T-helper 1 cell (primary cell): ENCODE data around the gene GPRC5C.

ENCODE experiments used
- DNase-seq, 5 donors: peaks; one replicate each; pipeline ENCODE4 v3.0.0-alpha.2; 2012 to 2020

The GPRC5C gene

DNA sequence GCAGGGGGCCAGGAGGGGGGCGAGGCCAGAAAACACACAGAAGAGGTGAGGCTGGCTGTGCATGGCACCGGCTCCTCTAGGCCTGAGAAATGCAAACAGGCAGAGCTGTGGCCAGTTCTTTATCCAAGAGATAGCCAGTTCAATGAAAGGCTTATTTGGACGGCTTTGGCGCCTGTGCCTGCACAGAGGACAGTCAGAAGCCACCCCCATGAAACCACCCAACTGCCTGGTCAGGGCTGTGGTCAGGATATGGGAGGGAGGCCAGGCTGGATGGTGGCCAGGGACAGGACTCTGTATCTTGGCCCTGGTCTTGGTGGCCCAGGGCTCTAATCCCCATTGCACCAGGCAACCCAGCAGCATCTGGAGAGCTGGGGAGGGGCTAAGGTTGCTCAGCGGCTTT is 24.5 kb upstream of the GPRC5C start:
- no peak for DNase-seq

DNA sequence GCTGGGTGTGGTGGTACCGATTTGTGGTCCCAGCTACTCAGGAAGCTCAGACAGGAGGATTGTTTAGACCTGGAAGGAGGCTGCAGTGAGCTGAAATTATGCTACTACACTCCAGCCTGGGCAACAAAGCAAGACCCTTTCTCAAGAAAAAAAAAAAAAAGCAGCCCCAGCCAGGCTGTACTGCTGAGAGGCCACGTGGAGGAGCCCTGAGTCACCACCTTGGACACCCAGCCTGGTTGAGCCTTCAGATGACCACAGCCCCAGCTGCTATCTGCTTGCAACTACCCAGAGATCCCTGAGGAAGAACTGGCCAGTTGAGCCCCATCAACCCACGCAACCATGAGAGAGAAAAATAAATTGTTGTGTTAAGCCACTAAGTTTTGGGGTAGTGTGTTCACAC is 23.6 kb upstream of the GPRC5C start:
- no peak for DNase-seq

DNA sequence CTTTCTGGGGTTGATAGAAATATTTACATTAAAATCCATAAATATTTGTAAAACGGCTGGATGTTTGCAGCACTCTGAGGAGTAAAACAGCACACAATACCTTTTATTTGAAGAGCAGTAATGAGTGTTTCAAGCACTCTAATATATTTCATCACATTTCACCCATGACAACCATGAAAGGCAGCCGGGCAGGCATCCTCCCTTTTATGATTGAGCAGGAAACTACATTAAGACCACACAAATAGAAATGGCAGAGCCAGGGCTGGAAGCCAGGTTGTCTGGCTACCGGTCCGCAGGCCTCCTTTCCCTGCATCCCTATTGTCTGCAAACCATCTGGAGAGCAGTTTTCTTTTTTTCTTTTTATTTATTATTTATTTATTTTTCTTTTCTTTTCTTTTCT is 23.1 kb upstream of the GPRC5C start:
- no peak for DNase-seq

DNA sequence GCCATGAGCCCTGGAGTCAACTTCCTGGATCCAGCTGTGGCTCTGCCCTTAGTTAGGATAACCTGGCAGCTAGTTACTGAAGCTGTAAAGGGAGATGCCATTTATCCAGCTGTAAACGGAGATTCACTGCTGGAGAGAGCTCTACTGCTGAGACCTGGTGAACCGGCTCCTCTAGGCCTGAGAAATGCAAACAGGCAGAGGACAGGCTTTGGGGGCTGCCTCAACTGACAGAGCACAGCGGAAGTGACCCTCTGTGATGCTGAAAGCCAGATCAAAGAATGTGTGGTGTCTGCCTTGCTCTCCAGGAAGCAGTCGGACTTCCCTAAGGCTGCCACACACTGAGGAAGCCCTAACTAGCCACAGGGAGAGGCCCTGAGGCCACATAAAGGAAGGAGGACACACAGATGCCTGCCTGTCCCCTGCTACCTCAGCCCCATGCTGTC is 21.9 kb upstream of the GPRC5C start:
- no peak for DNase-seq

DNA sequence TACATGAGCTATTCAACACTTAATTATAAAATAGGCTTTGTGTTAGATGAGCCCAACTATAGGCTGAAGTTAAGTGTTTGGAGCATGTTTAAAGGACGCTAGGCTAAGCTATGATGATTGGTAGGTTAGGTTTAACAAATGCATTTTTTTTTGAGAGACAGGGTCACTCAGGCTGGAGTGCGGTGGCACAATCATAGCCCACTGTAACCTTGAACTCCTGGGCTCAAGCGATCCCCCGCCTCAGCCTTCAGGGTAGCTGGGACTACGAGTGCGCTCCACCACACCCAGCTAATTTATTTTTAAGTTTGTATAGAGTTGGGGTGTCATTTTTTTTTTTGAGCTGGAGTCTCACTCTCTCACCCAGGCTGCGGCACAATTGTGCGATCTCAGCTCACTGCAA is 19.3 kb upstream of the GPRC5C start:
- DNase-seq, result no peak

DNA sequence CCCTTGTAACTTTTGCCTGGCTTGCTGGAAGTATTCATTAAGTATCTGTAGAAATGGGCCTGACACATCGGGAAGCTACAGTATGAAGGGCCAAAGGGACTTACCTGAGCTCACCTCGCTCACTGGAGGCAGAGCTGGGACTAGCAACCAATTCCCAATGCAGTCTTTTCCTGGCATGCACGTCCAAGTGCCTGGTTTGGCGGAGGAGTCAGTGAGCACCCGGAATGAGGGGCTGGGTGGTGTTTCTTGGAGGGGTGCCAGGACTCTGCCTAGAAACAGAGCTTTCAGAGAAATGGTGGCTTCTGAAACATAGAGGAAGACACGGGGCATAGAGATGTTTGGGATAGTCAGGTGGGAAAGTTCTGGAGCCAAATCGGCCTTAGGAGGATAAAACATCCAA is 18.4 kb upstream of the GPRC5C start:
- DNase-seq, result no peak

DNA sequence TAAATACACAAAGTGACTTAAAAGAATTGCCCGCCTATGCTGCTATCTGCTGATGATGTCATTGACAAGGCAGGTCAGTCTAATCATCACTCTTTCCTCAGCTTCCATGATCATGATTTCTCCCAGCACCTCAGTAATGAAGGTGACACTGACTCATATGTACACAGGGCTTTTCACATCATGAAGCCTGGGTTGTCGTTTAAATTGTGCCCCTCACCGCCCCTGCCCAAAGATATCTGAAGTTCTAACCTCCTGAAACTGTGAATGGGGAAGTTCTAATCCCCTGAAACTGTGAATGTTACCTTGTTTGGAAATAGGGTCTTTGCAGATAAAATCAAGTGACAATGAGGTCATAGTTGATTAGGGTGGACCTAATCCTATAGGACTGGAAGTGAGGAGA is 17.4 kb upstream of the GPRC5C start:
- no peak for DNase-seq

DNA sequence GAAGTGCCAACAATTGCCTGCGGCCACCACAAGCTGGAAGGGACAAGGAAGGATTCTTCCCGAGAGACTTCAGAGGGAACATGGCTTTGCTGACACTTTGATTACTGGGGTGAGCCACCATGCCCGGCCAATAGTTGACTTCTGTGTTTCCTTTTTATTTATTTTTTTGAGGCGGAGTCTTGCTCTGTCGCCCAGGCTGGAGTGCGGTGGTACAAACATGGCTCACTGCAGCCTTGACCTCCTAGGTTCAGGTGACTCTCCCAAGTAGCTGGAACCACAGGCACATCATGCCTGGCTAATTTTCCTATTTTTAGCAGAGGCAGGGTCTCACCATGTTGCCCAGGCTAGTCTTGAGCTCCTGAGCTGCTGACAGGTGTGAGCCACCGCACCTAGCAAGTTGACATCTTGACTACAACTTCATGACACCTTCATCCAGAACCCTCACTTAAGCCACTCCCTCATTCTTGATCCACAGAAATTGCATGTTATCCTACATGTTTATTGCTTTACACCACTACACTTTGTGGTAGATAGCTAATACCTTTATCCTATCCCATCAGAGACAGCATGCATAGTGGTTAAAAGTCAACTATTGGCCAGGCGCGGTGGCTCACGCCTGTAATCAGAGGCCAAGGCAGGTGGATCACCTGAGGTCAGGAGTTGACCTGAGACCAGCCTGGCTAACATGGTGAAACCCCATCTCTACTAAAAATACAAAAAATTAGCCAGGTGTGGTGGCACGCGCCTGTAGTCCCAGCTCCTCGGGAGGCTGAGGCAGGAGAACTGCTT is 16.1 kb upstream of the GPRC5C start:
- no peak for DNase-seq

DNA sequence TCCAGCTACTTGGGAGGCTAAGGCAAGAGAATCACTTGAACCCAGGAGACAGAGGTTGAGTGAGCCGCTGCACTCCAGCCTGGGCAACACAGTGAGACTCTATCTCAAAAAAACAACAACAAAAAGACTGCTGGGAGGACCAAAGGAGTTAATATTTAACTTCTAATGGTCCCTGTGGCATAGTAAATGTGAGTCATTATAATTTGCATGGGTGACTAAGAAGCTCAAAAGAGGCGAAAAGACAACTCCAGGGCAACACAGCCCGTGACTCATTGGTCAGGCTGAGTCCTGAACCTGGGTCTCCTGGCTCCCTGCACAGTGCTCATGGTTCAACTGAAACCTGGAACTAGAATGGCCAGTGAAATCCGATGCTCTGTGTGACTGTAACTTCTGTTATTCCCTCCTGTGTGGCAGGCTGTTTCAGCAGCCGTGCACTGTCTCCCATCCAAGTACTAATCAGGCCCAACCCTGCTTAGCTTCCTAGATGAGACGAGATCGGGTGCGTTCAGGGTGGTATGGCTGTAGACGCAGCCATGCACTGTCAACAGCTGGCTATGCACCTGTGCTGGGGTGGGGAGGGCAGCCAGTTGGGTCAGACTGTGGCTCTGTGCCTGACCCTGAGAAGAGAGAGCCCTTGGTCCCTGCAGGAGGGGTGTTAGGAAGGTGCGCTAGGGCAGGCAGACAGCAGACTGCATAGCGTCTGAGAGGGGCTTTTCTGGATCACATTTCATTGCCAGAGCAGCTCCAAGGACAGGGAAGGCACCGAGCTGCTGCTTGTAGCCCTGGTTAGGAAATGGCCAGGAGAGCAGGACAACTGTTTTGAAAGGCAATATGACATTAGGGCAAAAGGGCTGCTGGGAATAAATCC is 14.5 kb upstream of the GPRC5C start:
- DNase-seq, result no peak

DNA sequence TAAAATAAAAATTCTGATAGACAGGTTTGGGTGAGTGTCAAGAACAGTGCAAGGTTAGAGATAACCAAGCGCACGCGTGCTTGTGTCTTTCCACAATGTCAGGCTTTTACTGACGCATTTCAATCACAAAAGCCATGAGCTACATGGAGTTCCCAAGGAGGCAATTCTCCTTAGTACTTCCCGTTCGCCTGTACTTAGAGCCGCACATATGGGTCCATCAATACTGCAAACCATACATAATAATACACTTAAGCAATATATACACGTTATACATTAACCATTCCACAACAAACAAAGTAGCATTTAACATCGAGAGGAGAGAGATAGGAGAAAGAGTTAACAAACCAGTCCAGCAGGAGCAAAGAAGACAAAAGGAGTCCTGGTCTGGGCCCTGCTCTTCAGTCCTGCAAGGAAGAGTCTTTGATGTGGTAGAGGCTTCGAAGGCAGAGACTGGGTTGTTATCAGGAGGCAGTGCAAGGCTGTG is 11.9 kb upstream of the GPRC5C start:
- DNase-seq, result no peak

DNA sequence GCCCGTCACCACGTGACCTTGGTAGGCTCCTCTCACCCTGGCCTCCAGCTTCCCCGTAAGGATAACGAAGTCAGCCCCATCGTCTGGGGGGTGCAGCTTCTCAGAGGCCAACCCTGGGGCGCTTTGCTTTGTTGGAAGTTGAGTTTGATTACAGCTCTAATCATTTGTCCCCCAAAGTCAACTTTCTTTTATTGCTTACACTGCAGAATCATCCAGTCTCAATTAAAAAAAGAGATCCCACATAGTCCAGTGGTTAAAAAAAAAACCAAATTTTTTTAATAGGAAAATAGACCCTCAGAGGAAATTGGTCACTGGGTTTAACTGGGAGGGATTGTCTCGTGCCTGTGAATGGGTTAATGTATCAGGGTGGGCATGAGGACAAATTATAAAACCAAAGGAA is 7.8 kb upstream of the GPRC5C start:
- DNase-seq, result no peak

DNA sequence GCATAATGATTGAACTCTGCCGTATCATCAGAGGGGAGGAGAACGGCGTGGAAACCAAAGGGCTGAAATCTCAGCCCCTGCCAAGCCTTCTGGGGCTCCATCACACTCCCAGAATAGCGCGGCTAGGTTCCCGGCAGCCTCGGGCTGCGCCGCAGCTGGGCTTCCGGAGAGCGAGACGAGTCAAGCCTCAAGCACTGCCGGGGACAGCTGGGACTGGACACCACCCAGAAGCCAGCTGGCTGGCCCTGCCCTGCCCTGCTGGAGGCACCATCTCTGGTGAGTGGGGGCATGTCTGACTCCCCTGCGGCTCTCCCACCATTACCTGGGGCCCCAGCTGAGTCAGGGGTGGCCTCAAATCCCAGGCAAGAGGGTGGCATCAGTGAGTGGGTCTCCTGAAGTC is 7.2 kb upstream of the GPRC5C start:
- no peak for DNase-seq

DNA sequence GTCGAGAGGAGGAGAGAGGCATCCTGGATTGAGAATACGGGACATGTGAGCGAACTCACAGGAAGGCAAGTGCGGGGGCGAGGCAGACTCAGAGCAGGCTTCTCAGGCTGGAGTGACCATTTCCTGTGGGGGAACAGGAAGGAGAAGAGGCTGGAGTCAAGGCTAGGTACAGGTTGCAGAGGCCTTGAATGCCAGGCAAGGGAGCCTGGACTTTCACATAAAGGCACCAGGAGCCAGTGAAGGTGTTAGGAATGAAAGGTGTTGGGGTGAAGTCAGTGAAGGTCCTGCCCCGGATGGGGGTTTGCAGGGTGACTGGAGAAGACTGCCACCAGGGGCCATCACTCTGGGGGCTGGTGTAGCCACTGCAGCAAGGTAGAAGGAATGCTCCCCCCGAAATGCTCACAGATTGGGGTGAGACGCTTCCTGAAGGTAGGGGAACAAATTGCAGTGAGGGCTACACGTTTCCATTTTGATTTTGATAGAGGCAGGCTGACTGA is 5.3 kb upstream of the GPRC5C start:
- DNase-seq, result no peak

DNA sequence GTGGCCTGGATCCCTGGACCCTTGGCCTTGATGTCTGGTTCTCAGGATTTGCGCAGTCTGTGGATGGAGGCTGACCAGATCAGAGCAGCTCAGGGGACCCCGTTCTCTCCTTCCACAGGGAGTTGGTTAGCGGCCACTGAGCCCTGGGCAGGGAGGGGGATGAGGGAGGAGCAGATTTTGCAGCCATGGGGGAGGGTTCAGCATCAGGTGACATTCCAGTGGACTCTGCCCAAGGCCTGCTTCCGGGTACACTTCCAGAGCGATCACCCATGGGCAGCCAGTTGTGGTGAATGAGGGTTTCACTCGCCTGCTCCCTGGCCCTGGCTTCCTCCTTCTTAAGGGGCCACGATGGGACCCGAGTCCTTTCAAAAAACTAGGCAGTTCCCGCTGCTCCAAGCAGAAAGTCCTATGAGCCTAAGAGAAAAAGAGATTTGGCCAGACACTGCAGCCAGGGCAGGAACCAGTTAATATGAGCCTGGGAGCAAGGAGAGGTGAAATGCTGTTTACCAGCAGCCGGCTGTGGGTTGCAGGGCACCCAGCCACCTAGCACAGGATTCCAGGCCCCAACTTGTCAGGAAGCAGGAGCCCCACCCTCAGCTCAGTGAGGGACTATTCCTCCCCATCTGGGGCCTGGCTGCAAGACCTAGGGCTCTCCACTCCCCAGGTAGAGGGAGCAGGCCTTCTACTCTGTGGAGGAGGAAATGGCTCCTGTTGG is 4.7 kb upstream of the GPRC5C start:
- DNase-seq, result no peak

DNA sequence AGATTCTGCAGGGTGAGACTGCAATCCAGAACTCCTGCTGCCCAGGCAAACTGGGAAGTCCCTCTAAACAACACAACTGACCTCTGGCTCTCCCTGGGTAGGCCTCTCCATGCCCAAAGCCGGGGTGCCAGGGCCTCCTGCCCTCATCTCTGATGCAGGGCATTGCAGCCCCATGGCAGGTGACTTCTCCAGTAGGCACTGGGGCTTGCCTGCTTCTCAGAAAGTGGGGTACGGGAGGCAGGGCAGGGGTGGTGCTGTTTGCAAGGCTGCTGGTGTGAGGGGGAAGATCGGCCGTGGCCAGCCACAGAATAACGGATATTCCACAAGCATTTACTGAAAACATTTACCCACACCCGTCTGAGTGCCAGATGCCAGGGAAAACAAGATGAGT is 4.1 kb upstream of the GPRC5C start:
- DNase-seq, result no peak

DNA sequence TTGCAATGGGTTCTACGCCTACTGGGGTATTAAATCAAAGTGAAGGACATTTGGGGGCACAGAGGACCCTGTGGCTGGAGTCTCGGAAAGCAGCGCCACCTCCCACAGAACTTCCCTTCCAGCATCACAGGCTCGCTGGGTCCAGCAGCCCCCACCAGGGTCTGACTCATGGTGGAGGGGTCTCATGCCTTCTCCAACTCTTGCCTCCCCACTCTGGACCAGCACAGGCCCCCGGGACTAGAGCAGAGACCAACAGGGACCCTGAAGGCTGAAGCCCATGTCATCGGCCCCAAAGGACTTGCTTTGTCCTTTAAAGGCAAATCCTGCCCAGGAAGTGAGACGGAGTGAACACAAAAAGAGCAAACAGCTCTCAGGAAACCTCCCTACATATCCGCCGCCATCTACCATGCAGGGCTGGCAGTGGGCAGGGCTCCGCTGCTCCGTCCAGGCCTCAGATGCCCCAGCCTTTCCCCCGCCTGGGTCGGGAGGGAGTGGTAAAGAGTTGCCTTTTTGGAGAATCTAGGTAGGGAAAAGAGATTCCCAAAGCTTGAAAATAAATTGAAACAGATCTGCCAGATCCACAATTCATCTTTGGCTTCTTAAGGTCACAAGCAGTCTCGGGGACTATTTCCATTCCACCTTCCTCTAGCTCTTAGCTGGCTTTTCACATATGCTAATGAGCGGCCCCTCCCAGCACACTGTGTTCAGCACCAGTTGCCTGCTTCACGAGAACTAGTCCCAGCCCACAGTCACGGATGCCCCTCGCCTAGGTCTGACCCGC is 2.1 kb upstream of the GPRC5C start:
- DNase-seq, result no peak

DNA sequence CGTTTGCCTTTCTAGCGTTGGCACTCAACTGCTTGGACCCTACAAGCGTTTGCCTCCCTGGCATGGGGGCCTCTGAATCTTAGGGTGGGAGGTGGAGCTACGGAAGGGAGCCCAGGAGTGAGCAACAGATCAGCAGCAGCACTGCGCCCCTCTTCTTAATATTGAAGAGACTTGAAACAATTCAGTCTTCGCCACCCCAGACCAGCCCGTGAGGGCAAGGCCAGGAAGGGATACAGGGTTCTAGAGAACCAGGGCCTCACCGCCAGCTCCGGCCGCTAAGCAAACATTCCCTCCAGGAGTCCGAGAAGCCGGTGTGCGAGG is 1.5 kb upstream of the GPRC5C start:
- DNase-seq, result no peak

DNA sequence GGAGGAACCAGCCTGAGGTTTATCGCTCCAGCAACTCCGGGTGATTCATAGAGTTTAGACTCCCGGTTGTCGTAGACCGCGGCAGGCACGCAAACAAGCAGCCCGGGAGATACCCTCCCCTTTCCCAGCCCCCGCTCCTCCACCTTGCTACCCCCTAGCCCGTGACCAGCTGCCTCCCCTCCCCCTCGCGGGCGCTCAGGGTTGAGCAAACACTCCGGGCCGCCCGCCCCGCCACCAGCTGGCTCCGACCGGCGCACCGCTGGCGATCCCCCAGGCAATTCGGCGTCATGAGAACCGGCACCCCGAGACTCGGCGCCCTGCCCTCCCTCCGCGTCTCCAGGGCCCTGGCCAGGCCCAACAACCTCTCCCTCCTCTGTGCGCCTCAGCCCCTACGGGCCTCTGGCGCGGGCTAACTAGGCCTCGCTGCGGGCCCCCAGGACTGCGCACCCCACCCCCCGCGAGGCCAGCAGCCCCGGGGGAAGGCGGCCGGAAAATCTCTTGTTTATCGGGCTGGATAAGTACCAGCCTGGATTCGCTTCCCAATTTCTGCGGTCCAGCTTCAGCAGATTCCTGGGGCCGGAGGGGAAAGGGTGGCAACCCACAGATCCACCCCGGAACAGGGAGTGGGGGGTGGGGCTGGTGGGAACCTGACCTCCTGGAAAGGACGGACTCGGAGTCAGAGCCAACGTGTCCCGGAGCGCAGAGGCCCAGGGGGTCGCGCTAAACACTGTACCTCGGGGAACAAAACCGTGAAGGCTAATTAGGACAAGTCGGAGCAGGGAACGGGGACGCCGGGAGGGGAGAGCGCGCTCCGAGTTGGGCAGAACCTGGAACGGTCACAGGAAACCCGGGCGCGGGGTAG is 951 bp upstream of the GPRC5C start:
- DNase-seq, result no peak

DNA sequence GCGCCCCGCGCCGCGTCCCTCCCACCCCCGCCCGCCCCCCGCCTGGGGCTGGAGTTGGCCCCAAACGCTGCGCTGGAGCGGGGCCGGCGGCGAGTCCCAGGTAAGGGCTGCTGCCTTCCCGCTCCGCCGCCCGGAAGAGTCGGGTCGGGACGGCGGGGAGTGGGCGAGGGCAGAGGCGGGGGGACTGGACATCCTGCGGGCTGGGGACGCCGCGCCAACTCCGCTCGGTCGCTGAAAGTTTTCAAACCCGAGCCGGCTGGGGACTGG is 469 bp downstream of the GPRC5C start:
- no peak for DNase-seq

DNA sequence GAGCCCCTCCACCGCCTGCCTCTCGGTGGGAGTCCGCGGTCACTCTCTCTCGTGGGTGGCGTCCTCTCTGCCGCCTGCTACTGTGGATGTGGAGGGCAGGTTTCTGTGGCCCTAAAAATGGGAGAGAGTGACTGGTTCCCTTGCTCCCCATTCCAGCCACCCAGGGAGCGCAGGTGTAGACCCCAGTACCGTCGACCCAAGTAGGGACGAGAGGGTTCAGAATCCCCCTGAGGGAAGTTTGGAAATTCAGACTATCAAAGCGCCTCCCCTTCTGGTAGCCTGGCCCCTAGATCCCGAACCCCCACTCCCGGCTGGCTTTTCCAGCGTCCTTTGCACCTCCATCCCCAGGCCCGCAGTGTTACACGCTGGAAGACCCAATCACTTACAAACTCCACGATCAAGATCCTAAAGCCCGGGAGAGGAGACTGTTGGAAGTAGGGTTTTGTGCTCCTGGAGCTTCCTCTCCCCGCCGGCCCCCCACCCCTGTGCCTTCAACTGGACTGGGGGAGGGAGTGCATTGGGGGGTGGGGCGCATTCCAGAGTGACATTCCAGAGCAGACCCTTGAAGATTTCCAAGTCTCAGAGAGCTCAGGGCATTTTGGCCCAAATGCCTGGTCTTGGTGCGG is 991 bp downstream of the GPRC5C start:
- DNase-seq, result no peak

DNA sequence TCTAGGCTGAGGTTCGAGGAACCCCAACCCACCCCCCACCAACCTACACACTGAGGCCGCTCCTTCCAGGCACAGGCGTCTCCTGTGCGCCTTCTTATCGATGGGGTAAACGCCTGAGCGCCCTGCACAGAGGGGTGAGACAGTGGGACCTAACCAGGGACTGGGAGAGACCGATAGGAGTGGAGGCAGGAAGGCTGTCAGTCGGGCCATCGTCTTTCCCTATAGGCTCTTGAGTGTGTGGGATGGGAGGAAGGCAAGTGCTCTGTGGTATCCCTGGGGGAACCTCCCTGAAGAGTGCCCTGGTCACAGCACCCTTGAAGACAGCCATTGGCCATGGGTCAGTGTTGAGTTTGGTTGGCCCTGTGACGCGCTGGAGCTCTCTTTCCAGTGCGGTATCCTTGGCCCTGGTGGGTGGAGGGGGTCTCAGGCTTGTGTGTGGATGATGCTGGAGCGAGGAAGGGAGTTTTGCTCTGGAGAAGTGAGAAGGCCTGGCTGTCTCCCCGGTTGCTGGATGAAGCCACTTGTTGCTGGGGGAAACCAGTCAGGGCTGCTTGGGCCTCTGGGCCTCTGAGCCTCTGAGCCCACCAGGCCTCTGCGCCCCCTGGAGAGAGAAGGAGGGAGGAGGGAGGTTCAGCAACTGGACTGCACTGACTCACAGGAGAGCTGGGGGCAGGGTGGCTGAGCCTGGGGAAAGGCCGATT is 1.7 kb downstream of the GPRC5C start:
- DNase-seq, result no peak
